GM23338 (cell line): ENCODE measurements around the gene SLC16A13. TPM values are rescaled to one million over a fixed set of nuclear protein-coding genes. Genes with fewer than 3 reads are reported as not detected.

Experiments
- ATAC-seq: fragments of 200-7000 bp; cut with Tn5 transposase; 3 replicates; pipeline ENCODE4 v1.9.1; 2020
- DNase-seq: peaks from one replicate; pipeline ENCODE4 v3.0.0-alpha.2; 2015; ENCODE audit warnings: low spot score
- H2AFZ ChIP-seq: fragments of 200-600 bp; sonication (generic); 2 replicates; pipeline ENCODE4 v1.8.0; 2016; ENCODE audit warnings: antibody characterized with exemption, mild to moderate bottlenecking, moderate library complexity
- H3F3A ChIP-seq: fragments of 200-600 bp; sonication (generic); replicated peaks from 2 replicates; pipeline ENCODE4 v1.8.0; 2017; ENCODE audit warnings: antibody characterized with exemption, mixed run types, low read depth
- H3K27ac ChIP-seq: fragments of 200-600 bp; sonication (generic); 2 replicates; pipeline ENCODE4 v1.6.1; 2016; ENCODE audit warnings: low read depth
- H3K27me3 ChIP-seq: fragments of 200-600 bp; sonication (generic); 2 replicates; pipeline ENCODE4 v1.8.0; 2016; ENCODE audit warnings: mild to moderate bottlenecking, mixed run types, moderate library complexity; ENCODE audit not compliant: insufficient read depth
- H3K36me3 ChIP-seq: fragments of 200-600 bp; sonication (generic); 2 replicates; pipeline ENCODE4 v1.8.0; 2016; ENCODE audit warnings: mild to moderate bottlenecking; ENCODE audit not compliant: insufficient read depth
- H3K4me1 ChIP-seq: fragments of 200-600 bp; sonication (generic); 2 replicates; pipeline ENCODE4 v1.8.0; 2016; ENCODE audit warnings: mild to moderate bottlenecking, moderate library complexity; ENCODE audit not compliant: insufficient read depth
- H3K4me2 ChIP-seq: fragments of 200-600 bp; sonication (generic); 2 replicates; pipeline ENCODE4 v1.7.1; 2017; ENCODE audit warnings: mixed run types
- H3K4me3 ChIP-seq: fragments of 200-600 bp; sonication (generic); 2 replicates; pipeline ENCODE4 v1.6.1; 2016; ENCODE audit warnings: mixed run types
- H3K79me2 ChIP-seq: fragments of 200-600 bp; sonication (generic); replicated peaks from 2 replicates; pipeline ENCODE4 v1.8.0; 2017; ENCODE audit warnings: mild to moderate bottlenecking; ENCODE audit not compliant: insufficient read depth
- H3K9me2 ChIP-seq: fragments of 200-600 bp; sonication (generic); 2 replicates; pipeline ENCODE4 v1.8.0; 2017; ENCODE audit not compliant: insufficient read depth
- H4K20me1 ChIP-seq: fragments of 200-600 bp; sonication (generic); replicated peaks from 2 replicates; pipeline ENCODE4 v1.8.0; 2017; ENCODE audit warnings: mild to moderate bottlenecking; ENCODE audit not compliant: insufficient read depth
- H3K27ac Mint-ChIP-seq: 2 replicates; pipeline ENCODE4 v1.8.0; 2020; ENCODE audit warnings: inconsistent platforms, mild to moderate bottlenecking, moderate library complexity, mixed read lengths
- H3K27me3 Mint-ChIP-seq: 3 replicates; pipeline ENCODE4 v1.8.0; 2022; ENCODE audit warnings: low read depth, mild to moderate bottlenecking, moderate library complexity, mixed read lengths, inconsistent platforms; ENCODE audit not compliant: insufficient read depth, poor library complexity
- H3K36me3 Mint-ChIP-seq: 3 replicates; pipeline ENCODE4 v1.8.0; 2021; ENCODE audit warnings: low read depth, mild to moderate bottlenecking, inconsistent platforms, moderate library complexity, mixed read lengths
- H3K4me1 Mint-ChIP-seq: 3 replicates; pipeline ENCODE4 v1.8.0; 2020; ENCODE audit warnings: mild to moderate bottlenecking, inconsistent platforms, mixed read lengths
- H3K4me3 Mint-ChIP-seq: 3 replicates; pipeline ENCODE4 v1.8.0; 2021; ENCODE audit warnings: moderate library complexity, mild to moderate bottlenecking, inconsistent platforms, mixed read lengths
- H3K9me3 Mint-ChIP-seq: 3 replicates; pipeline ENCODE4 v1.8.0; 2020; ENCODE audit warnings: moderate library complexity, mild to moderate bottlenecking, inconsistent platforms, mixed read lengths
- CREB1 ChIP-seq: fragments of 250-450 bp; sonication (Bioruptor Pico); IDR thresholded peaks from 2 replicates; pipeline ENCODE4 v1.5.0; 2020; ENCODE audit warnings: low read depth, mild to moderate bottlenecking, moderate library complexity
- EZH2 ChIP-seq: fragments of 200-600 bp; sonication (generic); IDR thresholded peaks from one replicate; pipeline ENCODE4 v1.8.0; 2017; ENCODE audit warnings: antibody characterized with exemption, mild to moderate bottlenecking, low read depth; ENCODE audit not compliant: unreplicated experiment
- EZH2phosphoT487 ChIP-seq: fragments of 200-600 bp; sonication (generic); IDR thresholded peaks from one replicate; pipeline ENCODE4 v1.8.1; 2018; ENCODE audit warnings: antibody characterized with exemption; ENCODE audit not compliant: unreplicated experiment
- JUNB ChIP-seq: IDR thresholded peaks from one replicate; pipeline ENCODE4 v1.6.1; 2016; ENCODE audit warnings: antibody characterized with exemption; ENCODE audit not compliant: unreplicated experiment
- NANOG ChIP-seq: IDR thresholded peaks from 2 replicates; pipeline ENCODE4 v1.6.1; 2016; ENCODE audit warnings: antibody characterized with exemption, borderline replicate concordance
- POLR2AphosphoS5 ChIP-seq: IDR thresholded peaks from 2 replicates; pipeline ENCODE4 v1.6.1; 2016; ENCODE audit warnings: antibody characterized with exemption, low read depth
- STAT1 ChIP-seq: IDR thresholded peaks from one replicate; pipeline ENCODE4 v1.6.1; 2016; ENCODE audit warnings: antibody characterized with exemption; ENCODE audit not compliant: unreplicated experiment
- ZNF114 ChIP-seq: fragments of 250-450 bp; sonication (Bioruptor Pico); IDR thresholded peaks from 2 replicates; pipeline ENCODE4 v1.5.0; 2020; ENCODE audit warnings: mild to moderate bottlenecking, moderate library complexity
- ZNF331 ChIP-seq: fragments of 250-450 bp; sonication (Bioruptor Pico); IDR thresholded peaks from 2 replicates; pipeline ENCODE4 v1.5.0; 2020; ENCODE audit warnings: low read depth, mild to moderate bottlenecking, moderate library complexity
- polyA plus RNA-seq: library from polyadenylated mRNA; unstranded; fragments of >200 nt; fragmentation: Nextera tagmentation; extraction: Ambion mirVana; gene quantifications from 2 replicates; pipeline ENCODE4 v1.2.1, GENCODE V29; 2016
- total RNA-seq: library from RNA; depleted of rRNA; stranded (reverse); fragments of >200 nt; shearing (Covaris generic); gene quantifications from 2 replicates; pipeline ENCODE4 v1.2.3, GENCODE V29; 2014
- TF ChIP-seq, protein P1 (sequence below): IDR thresholded peaks from 2 replicates; pipeline ENCODE4 v1.6.1; 2016; ENCODE audit warnings: antibody characterized with exemption
- TF ChIP-seq, protein P2 (sequence below): fragments of 250-450 bp; sonication (Bioruptor Pico); IDR thresholded peaks from 2 replicates; pipeline ENCODE4 v1.5.0; 2020; ENCODE audit warnings: mild to moderate bottlenecking, moderate library complexity
- TF ChIP-seq, protein P3 (sequence below): IDR thresholded peaks from one replicate; pipeline ENCODE4 v1.6.1; 2018; ENCODE audit warnings: antibody characterized with exemption; ENCODE audit not compliant: unreplicated experiment
- TF ChIP-seq, protein P4 (sequence below), 2 experiments: fragments of 200-600 bp in 1 of 2; sonication (generic) in 1 of 2; conservative IDR thresholded peaks; 2 replicates each; pipeline versions ENCODE4 v1.5.1 to v1.6.1; 2016 to 2017; ENCODE audit warnings: antibody characterized with exemption in 2 of 2, low read depth in 2 of 2, mild to moderate bottlenecking in 2 of 2, moderate library complexity in 1 of 2

The SLC16A13 gene
- total and polyA plus RNA-seq, 2 experiments from 2014 or later: 2.2 to 4.7 TPM

DNA sequence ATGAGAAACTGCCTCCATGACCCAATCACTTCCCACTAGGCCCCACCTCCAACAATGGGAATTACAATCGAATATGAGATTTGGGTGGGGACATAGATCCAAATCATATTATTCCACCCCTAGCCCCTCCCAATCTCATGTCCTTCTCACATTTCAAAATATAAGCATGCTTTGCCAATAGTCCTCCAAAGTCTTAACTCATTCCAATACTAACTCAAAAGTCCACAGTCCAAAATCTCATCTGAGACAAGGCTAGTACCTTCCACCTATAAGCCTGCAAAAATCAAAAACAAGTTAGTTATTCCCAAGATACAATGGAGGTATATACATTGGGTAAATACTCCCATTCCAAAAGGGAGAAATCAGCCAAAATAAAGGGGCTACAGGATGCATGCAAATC is 31.4 kb downstream of the SLC16A13 start (continued):
- TF ChIP-seq EZH2 (no peak), EZH2phosphoT487 (no peak), NANOG (no peak)

DNA sequence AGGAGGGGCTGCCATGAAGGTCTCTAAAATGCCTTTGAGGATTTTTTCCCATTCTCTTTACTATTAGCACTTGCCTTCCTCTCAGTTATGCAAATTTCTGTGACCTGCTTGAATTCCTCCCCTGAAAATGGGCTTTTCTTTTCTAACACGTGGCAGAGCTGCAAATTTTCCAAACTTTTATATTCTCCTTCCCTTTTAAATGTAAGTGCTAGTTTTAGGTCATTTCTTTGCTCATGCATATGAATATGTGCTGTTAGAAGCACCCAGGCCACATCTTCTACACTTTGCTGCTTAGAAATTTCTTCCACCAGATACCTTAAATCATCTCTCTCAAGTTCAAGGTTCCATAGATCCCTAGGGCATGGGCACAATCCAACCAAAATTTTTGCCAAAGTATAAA is 32.5 kb downstream of the SLC16A13 start:
- H2AFZ ChIP-seq: no peak overlapping the region
- no peaks in the 10 kb centered on the region; the same call in 2 of the 3 replicates for H3K4me1 Mint-ChIP-seq
- no peak overlapping the region for H3K4me3 ChIP-seq

More for the DNA sequence above, 32.5 kb downstream of the SLC16A13 start:
- Mint-ChIP-seq H3K4me3 (no peak overlapping the region), H3K36me3 (peaks cover 22% of the 10 kb centered on the region), H3K9me3 (peaks cover 33% of the 10 kb centered on the region), H3K27ac (no peak overlapping the region), H3K27me3 (peaks cover 14% of the 10 kb centered on the region)
- DNase-seq: no peak
- TF ChIP-seq ZNF114 (CRISPR knock-in tag) (no peak), POLR2AphosphoS5 (no peak), EZH2phosphoT487 (no peak), STAT1 (no peak), NANOG (no peak), CREB1 (no peak), EZH2 (no peak), JUNB (no peak), ZNF331 (CRISPR knock-in tag) (no peak)
- TF ChIP-seq, protein P1, sequence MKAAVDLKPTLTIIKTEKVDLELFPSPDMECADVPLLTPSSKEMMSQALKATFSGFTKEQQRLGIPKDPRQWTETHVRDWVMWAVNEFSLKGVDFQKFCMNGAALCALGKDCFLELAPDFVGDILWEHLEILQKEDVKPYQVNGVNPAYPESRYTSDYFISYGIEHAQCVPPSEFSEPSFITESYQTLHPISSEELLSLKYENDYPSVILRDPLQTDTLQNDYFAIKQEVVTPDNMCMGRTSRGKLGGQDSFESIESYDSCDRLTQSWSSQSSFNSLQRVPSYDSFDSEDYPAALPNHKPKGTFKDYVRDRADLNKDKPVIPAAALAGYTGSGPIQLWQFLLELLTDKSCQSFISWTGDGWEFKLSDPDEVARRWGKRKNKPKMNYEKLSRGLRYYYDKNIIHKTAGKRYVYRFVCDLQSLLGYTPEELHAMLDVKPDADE: no peak
- TF ChIP-seq, protein P2, sequence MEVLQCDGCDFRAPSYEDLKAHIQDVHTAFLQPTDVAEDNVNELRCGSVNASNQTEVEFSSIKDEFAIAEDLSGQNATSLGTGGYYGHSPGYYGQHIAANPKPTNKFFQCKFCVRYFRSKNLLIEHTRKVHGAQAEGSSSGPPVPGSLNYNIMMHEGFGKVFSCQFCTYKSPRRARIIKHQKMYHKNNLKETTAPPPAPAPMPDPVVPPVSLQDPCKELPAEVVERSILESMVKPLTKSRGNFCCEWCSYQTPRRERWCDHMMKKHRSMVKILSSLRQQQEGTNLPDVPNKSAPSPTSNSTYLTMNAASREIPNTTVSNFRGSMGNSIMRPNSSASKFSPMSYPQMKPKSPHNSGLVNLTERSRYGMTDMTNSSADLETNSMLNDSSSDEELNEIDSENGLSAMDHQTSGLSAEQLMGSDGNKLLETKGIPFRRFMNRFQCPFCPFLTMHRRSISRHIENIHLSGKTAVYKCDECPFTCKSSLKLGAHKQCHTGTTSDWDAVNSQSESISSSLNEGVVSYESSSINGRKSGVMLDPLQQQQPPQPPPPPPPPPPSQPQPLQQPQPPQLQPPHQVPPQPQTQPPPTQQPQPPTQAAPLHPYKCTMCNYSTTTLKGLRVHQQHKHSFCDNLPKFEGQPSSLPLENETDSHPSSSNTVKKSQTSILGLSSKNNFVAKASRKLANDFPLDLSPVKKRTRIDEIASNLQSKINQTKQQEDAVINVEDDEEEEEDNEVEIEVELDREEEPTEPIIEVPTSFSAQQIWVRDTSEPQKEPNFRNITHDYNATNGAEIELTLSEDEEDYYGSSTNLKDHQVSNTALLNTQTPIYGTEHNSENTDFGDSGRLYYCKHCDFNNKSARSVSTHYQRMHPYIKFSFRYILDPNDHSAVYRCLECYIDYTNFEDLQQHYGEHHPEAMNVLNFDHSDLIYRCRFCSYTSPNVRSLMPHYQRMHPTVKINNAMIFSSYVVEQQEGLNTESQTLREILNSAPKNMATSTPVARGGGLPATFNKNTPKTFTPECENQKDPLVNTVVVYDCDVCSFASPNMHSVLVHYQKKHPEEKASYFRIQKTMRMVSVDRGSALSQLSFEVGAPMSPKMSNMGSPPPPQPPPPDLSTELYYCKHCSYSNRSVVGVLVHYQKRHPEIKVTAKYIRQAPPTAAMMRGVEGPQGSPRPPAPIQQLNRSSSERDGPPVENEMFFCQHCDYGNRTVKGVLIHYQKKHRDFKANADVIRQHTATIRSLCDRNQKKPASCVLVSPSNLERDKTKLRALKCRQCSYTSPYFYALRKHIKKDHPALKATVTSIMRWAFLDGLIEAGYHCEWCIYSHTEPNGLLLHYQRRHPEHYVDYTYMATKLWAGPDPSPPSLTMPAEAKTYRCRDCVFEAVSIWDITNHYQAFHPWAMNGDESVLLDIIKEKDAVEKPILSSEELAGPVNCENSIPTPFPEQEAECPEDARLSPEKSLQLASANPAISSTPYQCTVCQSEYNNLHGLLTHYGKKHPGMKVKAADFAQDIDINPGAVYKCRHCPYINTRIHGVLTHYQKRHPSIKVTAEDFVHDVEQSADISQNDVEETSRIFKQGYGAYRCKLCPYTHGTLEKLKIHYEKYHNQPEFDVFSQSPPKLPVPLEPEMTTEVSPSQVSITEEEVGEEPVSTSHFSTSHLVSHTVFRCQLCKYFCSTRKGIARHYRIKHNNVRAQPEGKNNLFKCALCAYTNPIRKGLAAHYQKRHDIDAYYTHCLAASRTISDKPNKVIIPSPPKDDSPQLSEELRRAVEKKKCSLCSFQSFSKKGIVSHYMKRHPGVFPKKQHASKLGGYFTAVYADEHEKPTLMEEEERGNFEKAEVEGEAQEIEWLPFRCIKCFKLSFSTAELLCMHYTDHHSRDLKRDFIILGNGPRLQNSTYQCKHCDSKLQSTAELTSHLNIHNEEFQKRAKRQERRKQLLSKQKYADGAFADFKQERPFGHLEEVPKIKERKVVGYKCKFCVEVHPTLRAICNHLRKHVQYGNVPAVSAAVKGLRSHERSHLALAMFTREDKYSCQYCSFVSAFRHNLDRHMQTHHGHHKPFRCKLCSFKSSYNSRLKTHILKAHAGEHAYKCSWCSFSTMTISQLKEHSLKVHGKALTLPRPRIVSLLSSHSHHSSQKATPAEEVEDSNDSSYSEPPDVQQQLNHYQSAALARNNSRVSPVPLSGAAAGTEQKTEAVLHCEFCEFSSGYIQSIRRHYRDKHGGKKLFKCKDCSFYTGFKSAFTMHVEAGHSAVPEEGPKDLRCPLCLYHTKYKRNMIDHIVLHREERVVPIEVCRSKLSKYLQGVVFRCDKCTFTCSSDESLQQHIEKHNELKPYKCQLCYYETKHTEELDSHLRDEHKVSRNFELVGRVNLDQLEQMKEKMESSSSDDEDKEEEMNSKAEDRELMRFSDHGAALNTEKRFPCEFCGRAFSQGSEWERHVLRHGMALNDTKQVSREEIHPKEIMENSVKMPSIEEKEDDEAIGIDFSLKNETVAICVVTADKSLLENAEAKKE: no peak
- TF ChIP-seq, protein P3, sequence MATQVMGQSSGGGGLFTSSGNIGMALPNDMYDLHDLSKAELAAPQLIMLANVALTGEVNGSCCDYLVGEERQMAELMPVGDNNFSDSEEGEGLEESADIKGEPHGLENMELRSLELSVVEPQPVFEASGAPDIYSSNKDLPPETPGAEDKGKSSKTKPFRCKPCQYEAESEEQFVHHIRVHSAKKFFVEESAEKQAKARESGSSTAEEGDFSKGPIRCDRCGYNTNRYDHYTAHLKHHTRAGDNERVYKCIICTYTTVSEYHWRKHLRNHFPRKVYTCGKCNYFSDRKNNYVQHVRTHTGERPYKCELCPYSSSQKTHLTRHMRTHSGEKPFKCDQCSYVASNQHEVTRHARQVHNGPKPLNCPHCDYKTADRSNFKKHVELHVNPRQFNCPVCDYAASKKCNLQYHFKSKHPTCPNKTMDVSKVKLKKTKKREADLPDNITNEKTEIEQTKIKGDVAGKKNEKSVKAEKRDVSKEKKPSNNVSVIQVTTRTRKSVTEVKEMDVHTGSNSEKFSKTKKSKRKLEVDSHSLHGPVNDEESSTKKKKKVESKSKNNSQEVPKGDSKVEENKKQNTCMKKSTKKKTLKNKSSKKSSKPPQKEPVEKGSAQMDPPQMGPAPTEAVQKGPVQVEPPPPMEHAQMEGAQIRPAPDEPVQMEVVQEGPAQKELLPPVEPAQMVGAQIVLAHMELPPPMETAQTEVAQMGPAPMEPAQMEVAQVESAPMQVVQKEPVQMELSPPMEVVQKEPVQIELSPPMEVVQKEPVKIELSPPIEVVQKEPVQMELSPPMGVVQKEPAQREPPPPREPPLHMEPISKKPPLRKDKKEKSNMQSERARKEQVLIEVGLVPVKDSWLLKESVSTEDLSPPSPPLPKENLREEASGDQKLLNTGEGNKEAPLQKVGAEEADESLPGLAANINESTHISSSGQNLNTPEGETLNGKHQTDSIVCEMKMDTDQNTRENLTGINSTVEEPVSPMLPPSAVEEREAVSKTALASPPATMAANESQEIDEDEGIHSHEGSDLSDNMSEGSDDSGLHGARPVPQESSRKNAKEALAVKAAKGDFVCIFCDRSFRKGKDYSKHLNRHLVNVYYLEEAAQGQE: no peak
- TF ChIP-seq, protein P4, sequence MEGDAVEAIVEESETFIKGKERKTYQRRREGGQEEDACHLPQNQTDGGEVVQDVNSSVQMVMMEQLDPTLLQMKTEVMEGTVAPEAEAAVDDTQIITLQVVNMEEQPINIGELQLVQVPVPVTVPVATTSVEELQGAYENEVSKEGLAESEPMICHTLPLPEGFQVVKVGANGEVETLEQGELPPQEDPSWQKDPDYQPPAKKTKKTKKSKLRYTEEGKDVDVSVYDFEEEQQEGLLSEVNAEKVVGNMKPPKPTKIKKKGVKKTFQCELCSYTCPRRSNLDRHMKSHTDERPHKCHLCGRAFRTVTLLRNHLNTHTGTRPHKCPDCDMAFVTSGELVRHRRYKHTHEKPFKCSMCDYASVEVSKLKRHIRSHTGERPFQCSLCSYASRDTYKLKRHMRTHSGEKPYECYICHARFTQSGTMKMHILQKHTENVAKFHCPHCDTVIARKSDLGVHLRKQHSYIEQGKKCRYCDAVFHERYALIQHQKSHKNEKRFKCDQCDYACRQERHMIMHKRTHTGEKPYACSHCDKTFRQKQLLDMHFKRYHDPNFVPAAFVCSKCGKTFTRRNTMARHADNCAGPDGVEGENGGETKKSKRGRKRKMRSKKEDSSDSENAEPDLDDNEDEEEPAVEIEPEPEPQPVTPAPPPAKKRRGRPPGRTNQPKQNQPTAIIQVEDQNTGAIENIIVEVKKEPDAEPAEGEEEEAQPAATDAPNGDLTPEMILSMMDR (conservative IDR thresholded peaks at IDR 0.05; ENCODE audit: low read depth in 2 of 2): no peak
- no peak overlapping the region for H3K27ac ChIP-seq
- no peaks in the 10 kb centered on the region for H3K9me2 ChIP-seq
- H3K4me1 ChIP-seq: no peaks in the 10 kb centered on the region
- no peak for ATAC-seq
- no peaks in the 10 kb centered on the region for H3K79me2 ChIP-seq
- no peaks in the 10 kb centered on the region for H3K27me3 ChIP-seq
- no peaks in the 10 kb centered on the region for H3K36me3 ChIP-seq
- no peaks in the 10 kb centered on the region for H3F3A ChIP-seq
- H3K4me2 ChIP-seq: no peak overlapping the region
- H4K20me1 ChIP-seq: no peaks in the 10 kb centered on the region
